ENCODE measurements around the gene NCOA5. TPM values are rescaled to one million over a fixed set of nuclear protein-coding genes. Genes with fewer than 3 reads are reported as not detected.

Gene NCOA5
- polyA plus RNA-seq, 1 donor (not counting 4 experiments of a cell fraction or from before 2014, with no cell fraction given) = 17.6 TPM

GRCh38 chr20:46018611-46019010 lies 71.2 kb downstream of the NCOA5 start:
- Histone ChIP-seq H3K4me2 (ENCODE audit: control insufficient read depth, extremely low read depth, insufficient read depth, low read depth, low read length) (no peak overlapping the region), H3K9ac (ENCODE audit: control insufficient read depth, extremely low read depth, insufficient read depth, low read length) (no peak overlapping the region), H3K27ac (ENCODE audit: control insufficient read depth, insufficient read depth, low read length) (no peak overlapping the region), H3K79me2 (ENCODE audit: control insufficient read depth, insufficient read depth, low read length) (no peaks in the 10 kb centered on the region), H2AFZ (ENCODE audit: control insufficient read depth, low read length) (no peak overlapping the region), H3K9me1 (ENCODE audit: control insufficient read depth, extremely low read depth, insufficient read depth, low read length) (no peaks in the 10 kb centered on the region), H4K20me1 (ENCODE audit: control insufficient read depth, extremely low read depth, insufficient read depth, low read length) (no peaks in the 10 kb centered on the region), H3K9me3 (ENCODE audit: control insufficient read depth, low read depth, low read length) (no peaks in the 10 kb centered on the region), H3K36me3 (ENCODE audit: control insufficient read depth in 2 of 2, extremely low read depth in 1 of 2, insufficient read depth in 2 of 2, low read length in 2 of 2) (no peaks in the 10 kb centered on the region), H3K4me1 (ENCODE audit: control insufficient read depth, extremely low read depth, insufficient read depth, low read length) (peaks cover 5% of the 10 kb centered on the region), H3K27me3 (ENCODE audit: control insufficient read depth, extremely low read depth, insufficient read depth, low read length) (peaks cover 4% of the 10 kb centered on the region), H3K4me3 (ENCODE audit: control insufficient read depth in 2 of 3, extremely low read depth in 1 of 3, insufficient read depth in 2 of 3, low read depth in 1 of 3, low read length in 3 of 3) (no peak overlapping the region)
- TF ChIP-seq, protein P1, sequence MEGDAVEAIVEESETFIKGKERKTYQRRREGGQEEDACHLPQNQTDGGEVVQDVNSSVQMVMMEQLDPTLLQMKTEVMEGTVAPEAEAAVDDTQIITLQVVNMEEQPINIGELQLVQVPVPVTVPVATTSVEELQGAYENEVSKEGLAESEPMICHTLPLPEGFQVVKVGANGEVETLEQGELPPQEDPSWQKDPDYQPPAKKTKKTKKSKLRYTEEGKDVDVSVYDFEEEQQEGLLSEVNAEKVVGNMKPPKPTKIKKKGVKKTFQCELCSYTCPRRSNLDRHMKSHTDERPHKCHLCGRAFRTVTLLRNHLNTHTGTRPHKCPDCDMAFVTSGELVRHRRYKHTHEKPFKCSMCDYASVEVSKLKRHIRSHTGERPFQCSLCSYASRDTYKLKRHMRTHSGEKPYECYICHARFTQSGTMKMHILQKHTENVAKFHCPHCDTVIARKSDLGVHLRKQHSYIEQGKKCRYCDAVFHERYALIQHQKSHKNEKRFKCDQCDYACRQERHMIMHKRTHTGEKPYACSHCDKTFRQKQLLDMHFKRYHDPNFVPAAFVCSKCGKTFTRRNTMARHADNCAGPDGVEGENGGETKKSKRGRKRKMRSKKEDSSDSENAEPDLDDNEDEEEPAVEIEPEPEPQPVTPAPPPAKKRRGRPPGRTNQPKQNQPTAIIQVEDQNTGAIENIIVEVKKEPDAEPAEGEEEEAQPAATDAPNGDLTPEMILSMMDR (optimal IDR thresholded peaks at IDR 0.05 in 1 of 3, IDR thresholded peaks at IDR 0.05 in 1 of 3, conservative IDR thresholded peaks at IDR 0.05 in 1 of 3; ENCODE audit: extremely low read depth in 1 of 3, insufficient read depth in 2 of 3, low read length in 3 of 3) = no peak
- no peak for TF ChIP-seq EZH2 (IDR thresholded peaks at IDR 0.05; ENCODE audit: low read length)
- DNase-seq (ENCODE audit: low read depth, low spot score) (no peak), FAIRE-seq (no peak)
- dilution Hi-C loops (cut with MboI; ENCODE audit: extremely low pct_ligation_motif_present, low sequenced_read_pairs) = no loop called here

- H3K27me3 ChIP-seq (ENCODE audit: control insufficient read depth, extremely low read depth, insufficient read depth, low read length) = peaks cover 3% of the 10 kb centered on the region
- H3K9me1 ChIP-seq (ENCODE audit: control insufficient read depth, extremely low read depth, insufficient read depth, low read length) = no peaks in the 10 kb centered on the region
- H3K4me2 ChIP-seq (ENCODE audit: control insufficient read depth, extremely low read depth, insufficient read depth, low read depth, low read length) = no peak overlapping the region
- DNase-seq (ENCODE audit: low read depth, low spot score) = no peak
- no peak for TF ChIP-seq EZH2 (IDR thresholded peaks at IDR 0.05; ENCODE audit: low read length)
- TF ChIP-seq, protein P1 (optimal IDR thresholded peaks at IDR 0.05 in 1 of 3, IDR thresholded peaks at IDR 0.05 in 1 of 3, conservative IDR thresholded peaks at IDR 0.05 in 1 of 3; ENCODE audit: extremely low read depth in 1 of 3, insufficient read depth in 2 of 3, low read length in 3 of 3) = no peak
- no peak overlapping the region for H3K27ac ChIP-seq (ENCODE audit: control insufficient read depth, insufficient read depth, low read length)
- H2AFZ ChIP-seq (ENCODE audit: control insufficient read depth, low read length) = no peak overlapping the region
- H3K36me3 ChIP-seq (ENCODE audit: control insufficient read depth in 2 of 2, extremely low read depth in 1 of 2, insufficient read depth in 2 of 2, low read length in 2 of 2) = no peaks in the 10 kb centered on the region
- H3K79me2 ChIP-seq (ENCODE audit: control insufficient read depth, insufficient read depth, low read length) = no peaks in the 10 kb centered on the region
- peaks cover 5% of the 10 kb centered on the region for H3K4me1 ChIP-seq (ENCODE audit: control insufficient read depth, extremely low read depth, insufficient read depth, low read length)
- H3K4me3 ChIP-seq (ENCODE audit: control insufficient read depth in 2 of 3, extremely low read depth in 1 of 3, insufficient read depth in 2 of 3, low read depth in 1 of 3, low read length in 3 of 3) = no peak overlapping the region
- no peaks in the 10 kb centered on the region for H4K20me1 ChIP-seq (ENCODE audit: control insufficient read depth, extremely low read depth, insufficient read depth, low read length)
- H3K9ac ChIP-seq (ENCODE audit: control insufficient read depth, extremely low read depth, insufficient read depth, low read length) = no peak overlapping the region
- no peaks in the 10 kb centered on the region for H3K9me3 ChIP-seq (ENCODE audit: control insufficient read depth, low read depth, low read length)
- dilution Hi-C loops (cut with MboI; ENCODE audit: extremely low pct_ligation_motif_present, low sequenced_read_pairs) = no loop called here
- FAIRE-seq = no peak
These were observed 71.7 kb downstream of the NCOA5 start for GRCh38 chr20:46018112-46018511.
